K562 (cell line): ENCODE results near the gene NUP205.

Source experiments
- EP300 ChIP-seq: IDR thresholded peaks from 2 replicates; pipeline ENCODE4 v1.6.1; 2012; ENCODE audit warnings: low read length, improper control_type of control experiment
- FOS ChIP-seq: IDR thresholded peaks from 3 replicates; pipeline ENCODE4 v1.6.1; 2011; ENCODE audit not compliant: insufficient read length; ENCODE audit errors: extremely low read depth
- JUN ChIP-seq, 2 experiments: sonication (generic) in 1 of 2; formaldehyde crosslinking in 1 of 2; IDR thresholded peaks; 2 replicates each; pipeline versions ENCODE4 v1.6.1 to v1.8.0; 2012 to 2022; ENCODE audit warnings: borderline replicate concordance in 2 of 2, mild to moderate bottlenecking in 2 of 2, improper control_type of control experiment in 1 of 2, low read depth in 1 of 2, low read length in 1 of 2, missing genetic modification reagents in 1 of 2
- JUND ChIP-seq, 2 experiments: IDR thresholded peaks; 2 replicates in 1 of 2; 3 replicates in 1 of 2; pipeline ENCODE4 v1.6.1; 2011; ENCODE audit warnings: borderline replicate concordance in 2 of 2, low read depth in 2 of 2, low read length in 2 of 2, improper control_type of control experiment in 1 of 2, missing biosample characterization in 1 of 2, missing genetic modification characterization in 1 of 2, missing genetic modification reagents in 1 of 2
- TCF15 ChIP-seq: fragments of 250-450 bp; sonication (Bioruptor Pico); IDR thresholded peaks from 2 replicates; pipeline ENCODE4 v1.8.0; 2022; ENCODE audit warnings: moderate library complexity, mild to moderate bottlenecking, inconsistent platforms
- ZBTB40 ChIP-seq, 2 experiments: fragments of 450-650 bp in 1 of 2; sonication (generic) in 1 of 2; formaldehyde crosslinking in 1 of 2; IDR thresholded peaks; 2 replicates each; pipeline versions ENCODE4 v1.7.1 to v1.9.0; 2016 to 2022; ENCODE audit warnings: inconsistent platforms in 1 of 2, mild to moderate bottlenecking in 1 of 2, missing genetic modification reagents in 1 of 2
- TF ChIP-seq, protein P1 (sequence below): fragments of 250-450 bp; sonication (Bioruptor Pico); IDR thresholded peaks from 2 replicates; pipeline ENCODE4 v1.5.0; 2020; ENCODE audit warnings: mild to moderate bottlenecking
- TF ChIP-seq, protein P2 (sequence below): fragments of 250-450 bp; sonication (Bioruptor Pico); IDR thresholded peaks from 2 replicates; pipeline ENCODE4 v1.8.0; 2021; ENCODE audit warnings: borderline replicate concordance, mild to moderate bottlenecking, moderate library complexity; ENCODE audit not compliant: poor library complexity, severe bottlenecking

DNA sequence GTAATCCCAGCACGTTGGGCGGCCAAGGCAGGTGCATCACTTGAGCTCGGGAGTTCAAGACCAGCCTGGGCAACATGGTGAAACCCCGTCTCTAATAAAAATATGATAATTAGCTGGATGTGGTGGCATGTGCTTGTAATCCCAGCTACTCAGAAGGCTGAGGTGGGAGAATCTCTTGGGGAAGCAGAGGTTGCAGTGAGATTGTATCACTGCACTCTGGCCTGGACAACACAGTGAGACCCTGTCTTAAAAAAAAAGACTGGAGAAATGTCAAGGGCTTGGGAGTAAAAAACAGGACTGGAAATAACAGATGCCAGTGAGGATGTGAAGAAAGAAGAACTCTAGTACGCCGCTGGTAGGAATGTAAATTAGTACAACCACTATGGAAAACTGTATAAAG lies 16.7 kb upstream of the NUP205 start:
- no peak for TF ChIP-seq EP300
- TF ChIP-seq, protein P1, sequence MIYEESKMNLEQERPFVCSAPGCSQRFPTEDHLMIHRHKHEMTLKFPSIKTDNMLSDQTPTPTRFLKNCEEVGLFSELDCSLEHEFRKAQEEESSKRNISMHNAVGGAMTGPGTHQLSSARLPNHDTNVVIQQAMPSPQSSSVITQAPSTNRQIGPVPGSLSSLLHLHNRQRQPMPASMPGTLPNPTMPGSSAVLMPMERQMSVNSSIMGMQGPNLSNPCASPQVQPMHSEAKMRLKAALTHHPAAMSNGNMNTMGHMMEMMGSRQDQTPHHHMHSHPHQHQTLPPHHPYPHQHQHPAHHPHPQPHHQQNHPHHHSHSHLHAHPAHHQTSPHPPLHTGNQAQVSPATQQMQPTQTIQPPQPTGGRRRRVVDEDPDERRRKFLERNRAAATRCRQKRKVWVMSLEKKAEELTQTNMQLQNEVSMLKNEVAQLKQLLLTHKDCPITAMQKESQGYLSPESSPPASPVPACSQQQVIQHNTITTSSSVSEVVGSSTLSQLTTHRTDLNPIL (CRISPR knock-in tag) = no peak
- TF ChIP-seq JUN (IDR thresholded peaks at IDR 0.05; ENCODE audit: borderline replicate concordance, low read depth, low read length) = no peak
- no peak for TF ChIP-seq JUN (CRISPR knock-in tag; IDR thresholded peaks at IDR 0.05; ENCODE audit: borderline replicate concordance)
- TF ChIP-seq ZBTB40 (IDR thresholded peaks at IDR 0.05) = no peak
- TF ChIP-seq ZBTB40 (CRISPR knock-in tag; IDR thresholded peaks at IDR 0.05) = no peak
- TF ChIP-seq JUND (IDR thresholded peaks at IDR 0.05; ENCODE audit: borderline replicate concordance, low read depth, low read length) = no peak
- no peak for TF ChIP-seq JUND (tag; IDR thresholded peaks at IDR 0.05; ENCODE audit: borderline replicate concordance, low read depth, low read length)
- TF ChIP-seq FOS = no peak
- no peak for TF ChIP-seq TCF15 (CRISPR knock-in tag)
- TF ChIP-seq, protein P2, sequence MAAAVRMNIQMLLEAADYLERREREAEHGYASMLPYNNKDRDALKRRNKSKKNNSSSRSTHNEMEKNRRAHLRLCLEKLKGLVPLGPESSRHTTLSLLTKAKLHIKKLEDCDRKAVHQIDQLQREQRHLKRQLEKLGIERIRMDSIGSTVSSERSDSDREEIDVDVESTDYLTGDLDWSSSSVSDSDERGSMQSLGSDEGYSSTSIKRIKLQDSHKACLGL (CRISPR knock-in tag) = no peak
